ENCODE data around the gene ATAD1.
A peak's percentile ranks its signal among the peaks of the same experiment; 100 is the strongest.
"Not testable (repeated sequence)": the region's sequence is repeated elsewhere in the genome, so short reads cannot be mapped to it uniquely, and the experiment has no call there.

Gene ATAD1

GRCh38 chr10:87845624-87845998 is 27.6 kb upstream of the ATAD1 start:
- no peak for DNase-seq

DNA sequence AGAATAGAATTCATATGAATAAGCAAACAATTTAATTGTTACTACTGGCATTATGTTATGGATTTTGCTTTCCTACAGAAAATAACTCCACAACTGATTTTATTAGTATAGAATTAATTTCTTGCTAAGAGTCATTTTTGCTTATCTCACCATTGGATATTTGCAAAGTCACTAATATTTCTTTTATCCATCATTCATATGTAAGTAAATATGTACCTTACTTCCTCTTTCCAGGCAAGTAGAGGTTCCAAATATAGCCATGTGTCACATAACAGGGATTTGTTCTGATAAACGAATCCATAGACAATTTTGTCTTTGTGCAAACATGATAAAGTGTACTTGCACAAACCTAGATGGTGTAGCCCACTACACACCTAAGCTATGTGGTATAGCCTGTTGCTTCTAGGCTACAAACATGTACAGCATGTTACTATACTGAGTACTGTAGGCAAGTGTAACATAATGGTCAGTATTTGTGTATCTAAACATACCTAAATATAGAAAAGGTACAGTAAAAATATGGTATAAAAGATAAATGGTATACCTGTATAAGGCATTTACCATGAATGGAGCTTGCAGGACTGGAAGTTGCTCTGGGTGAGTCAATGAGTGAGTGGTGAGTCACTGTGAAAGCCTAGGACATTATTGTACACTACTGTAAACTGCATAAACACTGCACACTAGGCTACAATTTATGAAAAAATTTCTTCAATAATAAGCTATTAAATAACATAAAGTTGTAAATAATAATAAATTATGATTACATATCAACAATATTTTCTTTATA is 27.0 kb upstream of the ATAD1 start:
- DNase-seq = no peak

- DNase-seq = no peak
Observed at GRCh38 chr10:87843714-87844113, 25.7 kb upstream of the ATAD1 start.

DNA sequence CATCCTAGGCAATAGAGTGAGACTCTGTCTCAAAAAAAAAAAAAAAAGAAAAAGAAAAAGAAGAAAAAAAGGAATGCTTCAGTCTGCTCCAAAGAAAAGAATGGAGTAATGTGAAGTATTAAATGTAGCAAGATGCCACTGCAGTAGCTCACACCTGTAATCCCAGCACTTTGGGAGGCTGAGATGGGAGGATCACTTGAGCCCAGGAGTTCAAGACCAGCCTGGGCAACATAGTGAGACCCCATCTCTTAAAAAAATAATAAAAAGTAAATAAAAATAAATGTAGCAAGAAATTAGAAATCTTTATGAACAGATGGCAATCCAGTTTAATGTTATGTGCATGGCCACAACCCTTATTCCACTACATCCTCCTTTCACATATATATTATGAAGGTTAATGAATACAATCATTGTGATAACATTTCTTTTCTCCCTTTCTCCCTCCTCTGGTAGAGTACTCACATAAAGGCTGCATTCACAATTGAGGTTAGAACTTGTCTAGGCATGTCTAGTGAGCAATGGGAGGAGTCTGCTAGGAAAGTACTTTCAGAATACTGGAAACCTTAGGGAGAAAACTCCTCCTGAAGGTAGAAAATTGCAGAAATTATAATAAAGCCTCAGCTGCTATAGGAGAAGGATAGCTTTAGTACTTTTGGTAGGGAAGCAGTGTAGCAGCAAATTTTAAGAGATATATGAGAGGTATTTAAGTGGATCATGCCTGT is 24.9 kb upstream of the ATAD1 start:
- no peak for DNase-seq

GRCh38 chr10:87842220-87842641 is 24.2 kb upstream of the ATAD1 start:
- DNase-seq = no peak

- DNase-seq = no peak
Observed at GRCh38 chr10:87841186-87841585, 23.2 kb upstream of the ATAD1 start.

GRCh38 chr10:87838650-87839049 is 20.6 kb upstream of the ATAD1 start:
- no peak for DNase-seq

GRCh38 chr10:87837445-87837844 is 19.4 kb upstream of the ATAD1 start:
- DNase-seq = no peak

GRCh38 chr10:87836098-87836497 is 18.1 kb upstream of the ATAD1 start:
- no peak for DNase-seq

- DNase-seq = no peak
Observed at GRCh38 chr10:87829986-87830729, 12.1 kb upstream of the ATAD1 start.

DNA sequence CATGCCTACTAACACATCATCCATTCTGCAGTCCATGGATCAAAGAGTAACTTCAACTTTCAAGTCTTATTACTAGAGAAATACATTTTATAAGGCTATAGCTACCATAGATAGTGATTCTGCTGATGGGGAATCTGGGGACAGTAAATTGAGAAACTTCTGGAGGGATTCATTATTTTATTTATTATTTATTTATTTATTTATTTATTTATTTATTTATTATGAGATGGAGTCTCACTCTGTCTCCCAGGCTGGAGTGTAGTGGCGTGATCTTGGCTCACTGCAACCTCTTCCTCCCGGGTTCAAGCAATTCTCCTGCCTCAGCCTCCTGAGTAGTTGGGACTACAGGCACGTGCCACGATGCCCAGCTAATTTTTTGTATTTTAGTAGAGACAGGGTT is 11.0 kb upstream of the ATAD1 start:
- DNase-seq = not testable (repeated sequence)

DNA sequence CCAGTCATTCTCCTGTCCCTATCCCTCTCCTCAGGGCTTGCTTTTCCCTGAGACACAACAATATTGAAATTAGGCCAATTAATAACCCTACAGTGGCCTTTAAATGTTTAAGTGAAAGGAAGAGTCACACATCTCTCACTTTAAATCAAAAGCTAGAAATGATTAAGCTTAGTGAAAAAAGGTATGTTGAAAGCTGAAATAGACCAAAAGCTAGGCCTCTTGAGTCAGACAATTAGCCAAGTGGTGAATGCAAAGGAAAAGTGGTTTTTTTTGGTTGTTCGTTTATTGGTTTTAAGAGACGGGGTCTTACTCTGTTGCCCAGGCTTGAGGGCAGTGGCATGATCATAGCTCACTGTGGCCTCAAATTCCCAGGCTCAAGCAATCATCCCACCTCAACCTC is 9.7 kb upstream of the ATAD1 start:
- no peak for DNase-seq

DNA sequence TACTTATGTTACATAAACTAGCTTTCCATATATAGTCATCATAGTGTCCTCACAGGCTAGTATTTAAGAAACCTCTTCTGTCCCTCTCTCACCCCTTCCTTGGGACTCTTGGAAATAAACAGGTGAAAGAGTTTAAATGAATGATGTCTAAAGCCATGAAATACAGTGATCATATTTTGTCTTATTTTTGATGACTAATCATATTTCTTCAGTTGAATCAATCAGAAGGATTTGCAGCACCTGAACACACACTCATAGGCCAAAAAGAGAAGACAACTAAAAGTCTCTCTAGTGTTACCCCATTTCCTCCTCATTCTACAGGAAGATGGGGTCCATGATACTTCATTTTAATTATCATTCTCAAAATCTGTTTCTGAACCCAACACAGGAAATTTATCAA is 8.6 kb upstream of the ATAD1 start:
- DNase-seq = no peak

DNA sequence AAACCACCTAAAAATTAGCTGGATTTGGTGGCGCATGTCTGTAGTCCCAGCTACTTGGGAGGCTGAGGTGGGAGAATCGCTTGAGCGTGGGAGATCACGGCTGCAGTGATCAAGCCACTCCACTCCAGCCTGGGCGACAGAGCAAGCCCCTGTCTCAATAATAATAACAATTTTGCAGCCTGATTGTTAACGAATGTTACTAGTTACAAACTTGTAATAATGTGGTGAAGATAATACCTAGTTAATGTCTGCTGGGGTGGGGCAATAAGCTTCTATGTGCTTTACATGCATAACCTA is 1.2 kb upstream of the ATAD1 start:
- DNase-seq = no peak

DNA sequence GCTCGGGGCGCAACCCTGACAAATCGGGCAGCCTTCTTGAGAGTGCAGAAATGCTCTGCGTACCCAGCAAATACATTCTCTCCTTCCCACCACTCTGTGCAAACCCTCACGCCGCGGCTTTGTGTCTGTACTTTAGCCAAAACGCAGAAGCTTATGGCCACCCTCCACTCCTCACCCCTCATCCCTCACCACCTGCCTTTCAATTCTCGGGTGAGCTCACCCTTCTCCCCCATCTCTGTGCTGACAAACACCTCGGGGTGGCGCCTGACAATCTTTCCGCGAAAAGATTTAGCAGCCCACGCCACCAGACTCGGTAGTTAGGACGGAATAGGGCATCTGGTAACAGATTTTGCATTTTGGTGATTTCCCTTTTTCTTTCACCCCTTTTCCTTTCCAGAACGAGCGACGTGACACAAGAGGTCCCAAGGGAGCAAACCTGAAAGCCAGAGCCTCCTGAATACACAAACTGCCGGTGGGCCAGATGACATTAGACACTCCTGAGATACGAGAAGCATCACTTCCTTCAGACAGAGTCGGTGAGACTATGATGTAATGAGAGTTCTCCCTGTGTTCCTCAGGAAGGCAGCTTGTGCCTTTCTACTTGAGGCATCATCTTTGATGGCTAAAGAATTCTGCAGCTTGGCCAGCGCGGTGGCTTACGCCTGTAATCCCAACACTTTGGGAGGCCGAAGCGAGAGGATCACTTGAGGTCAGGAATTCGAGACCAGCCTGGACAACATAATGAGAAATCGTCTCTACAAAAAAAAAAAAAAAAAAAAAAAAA is 671 bp upstream of the ATAD1 start:
- DNase-seq = peak; percentile 54

GRCh38 chr10:87816898-87817608 is 973 bp downstream of the ATAD1 start:
- no peak for DNase-seq

DNA sequence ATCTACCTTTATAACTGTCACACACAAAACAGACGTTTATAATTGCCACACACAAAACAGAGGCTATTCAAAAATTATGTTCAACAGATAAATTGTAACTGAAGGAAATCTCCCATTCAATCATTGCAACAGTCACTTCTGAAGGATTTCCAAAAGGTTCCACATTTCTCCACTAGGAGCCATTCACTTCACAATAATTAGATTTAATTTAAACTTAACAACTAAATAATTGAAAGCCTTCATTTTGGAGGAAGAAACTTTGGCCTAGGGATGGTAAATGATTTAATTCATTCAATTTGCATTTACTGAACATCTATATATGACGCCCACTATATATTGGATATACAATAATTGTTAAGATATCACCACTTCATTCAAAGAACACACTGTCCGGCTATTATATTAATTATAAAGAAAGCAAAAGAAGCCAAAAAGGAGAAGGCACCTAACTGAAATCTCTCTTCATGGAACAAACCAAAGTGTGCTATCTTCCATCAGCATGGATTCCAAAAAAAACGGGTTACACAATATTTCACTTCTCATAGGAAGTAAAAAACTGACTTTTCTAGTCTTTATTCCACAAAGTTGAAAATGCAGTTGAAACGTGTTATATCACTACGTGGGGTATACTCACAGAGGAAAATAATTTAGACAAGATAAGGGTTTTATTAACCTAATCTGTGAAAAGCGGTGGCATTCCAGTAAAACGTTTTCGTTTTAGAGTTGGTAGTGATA is 1.7 kb downstream of the ATAD1 start:
- DNase-seq = no peak

- DNase-seq = no peak
Observed at GRCh38 chr10:87804939-87805569, 13.0 kb downstream of the ATAD1 start.

- DNase-seq = no peak
Observed at GRCh38 chr10:87803831-87804230, 14.2 kb downstream of the ATAD1 start.

DNA sequence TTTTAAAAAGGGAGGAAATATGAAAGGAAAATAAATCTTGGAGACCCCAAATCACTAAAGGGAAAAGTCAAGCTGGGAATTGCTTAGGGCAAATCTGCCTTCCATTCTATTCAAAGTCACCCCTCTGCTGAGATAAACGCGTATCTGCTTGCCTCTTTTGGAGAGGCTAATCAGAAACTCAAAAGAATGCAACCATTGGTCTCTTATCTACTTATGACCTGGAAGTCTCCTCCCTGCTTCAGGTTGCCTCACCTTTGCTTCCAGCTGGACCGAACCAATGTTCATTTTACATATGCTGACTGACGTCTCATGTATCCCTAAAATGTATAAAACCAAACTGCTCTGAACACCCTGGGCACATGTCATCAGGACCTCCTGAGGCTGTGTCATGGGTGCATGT is 14.7 kb downstream of the ATAD1 start:
- no peak for DNase-seq

- DNase-seq = not testable (repeated sequence)
Observed at GRCh38 chr10:87801813-87802435, 16.1 kb downstream of the ATAD1 start.

All from CD4-positive, alpha-beta T cell treated with Interferon gamma for 1 hour (primary cell).